Heart left ventricle (tissue), 16 donors: ENCODE measurements around the gene LIX1. TPM values are rescaled to one million over a fixed set of nuclear protein-coding genes. Genes with fewer than 3 reads are reported as not detected.

ENCODE experiments used
- ATAC-seq, 4 donors: fragments of 200-7000 bp; cut with Tn5 transposase; one replicate each; pipeline ENCODE4 v1.9.1; 2020 to 2022; ENCODE audit warnings: moderate library complexity in 4 of 4, mild to moderate bottlenecking in 3 of 4, moderate number of reproducible peaks in 1 of 4
- DNase-seq, 5 donors: peaks; one replicate each; pipeline ENCODE4 v3.0.0-alpha.2; 2020
- H3K27ac ChIP-seq, 12 donors: fragments of 200-600 bp; sonication (generic) in 4 of 12; one replicate each; pipeline versions ENCODE4 v1.5.0 to v1.8.0; 2016 to 2022; ENCODE audit warnings: mild to moderate bottlenecking in 2 of 12
- H3K27me3 ChIP-seq, 9 donors: fragments of 200-600 bp; sonication (generic) in 2 of 9; one replicate each; pipeline versions ENCODE4 v1.5.1 to v1.8.0; 2016 to 2022; ENCODE audit warnings: mild to moderate bottlenecking in 3 of 9
- H3K36me3 ChIP-seq, 9 donors: fragments of 200-600 bp; sonication (generic) in 2 of 9; one replicate each; pipeline versions ENCODE4 v1.5.0 to v1.8.0; 2018 to 2022; ENCODE audit warnings: mild to moderate bottlenecking in 2 of 9
- H3K4me1 ChIP-seq, 12 donors: fragments of 200-600 bp; sonication (generic) in 4 of 12; one replicate each; pipeline versions ENCODE4 v1.5.0 to v1.8.0; 2016 to 2022; ENCODE audit warnings: mild to moderate bottlenecking in 3 of 12
- H3K4me3 ChIP-seq, 12 donors: fragments of 200-600 bp; sonication (generic) in 4 of 12; one replicate each; pipeline versions ENCODE4 v1.5.0 to v1.8.0; 2017 to 2022; ENCODE audit warnings: mild to moderate bottlenecking in 9 of 12, moderate library complexity in 4 of 12
- H3K9me3 ChIP-seq, 12 donors: fragments of 200-600 bp; sonication (generic) in 4 of 12; one replicate each; pipeline versions ENCODE4 v1.5.0 to v1.8.0; 2016 to 2022; ENCODE audit warnings: mild to moderate bottlenecking in 1 of 12
- POLR2A ChIP-seq, 2 donors: fragments of 450-650 bp; IDR thresholded peaks; one replicate each; pipeline ENCODE4 v1.6.1; 2017; ENCODE audit warnings: antibody characterized with exemption in 2 of 2, mild to moderate bottlenecking in 2 of 2, moderate library complexity in 2 of 2
- WGBS, 4 donors: extraction: QIAGEN DNeasy Blood & Tissue Kit in 2 of 4; methylation state at CpG; one replicate each; pipeline versions ENCODE4 v1.1.5 to v1.1.7; 2013 to 2018; 5-methylcytosine and 5-hydroxymethylcytosine counted together
- intact Hi-C, 10 donors: fragments of 100-400 bp; cut with DNase I; formaldehyde crosslinking; loops; one replicate each; pipeline versions ENCODE4 v1.11.1 to v1.14.2; 2022
- polyA plus RNA-seq, 2 donors: library from polyadenylated mRNA; stranded (reverse); fragments of 200-250 nt; gene quantifications; one replicate each; pipeline ENCODE4 v1.2.3, GENCODE V29; 2013
- total RNA-seq, 9 donors: library from RNA; depleted of rRNA in 2 of 9; stranded (reverse); fragments of >200 nt in 2 of 9; fragmentation: NEBNext Ultra II Directional in 3 of 9; extraction: Animal tissue kit (Norgen Biotek cat#: 25700) in 3 of 9; gene quantifications; one replicate each; pipeline versions ENCODE4 v1.1.0 to v1.2.4, GENCODE V29; 2016 to 2023
- TF ChIP-seq, protein P1 (sequence below), 12 donors: fragments of 200-600 bp; sonication (generic) in 4 of 12; IDR thresholded peaks; one replicate each; pipeline versions ENCODE4 v1.5.0 to v1.8.0; 2018 to 2022; ENCODE audit warnings: antibody characterized with exemption in 12 of 12, mild to moderate bottlenecking in 5 of 12
- donor health status: ischemic (EF 13 %, LVEDD 7.1; RV severe dilation, severe dysfunction).
- donor health status: healthy with polysubstance abuse.
- donor health status: DM: no; HTN: yes; CAD: no.
- donor health status: DM: no; HTN: no; CAD: no.
- donor health status: ischemic (EF 25% LVEDD 6.9; RV normal size, moderate dysfunction).
- donor health status: ischemic (EF 25% LVEDD 5.7; RV mildly dilated, moderate dysfunction).
- donor health status: healthy.
- donor health status: DM: yes; HTN: yes; CAD: no.
- donor health status: ischemic (EF 35%, LVEDD 5.7; RV mildly dilated, moderate dysfunction).
- donor health status: nonischemic (EF 11% LVEDD 7.7; RV severe dilation, severe dysfunction).
- donor health status: DM: yes; HTN: yes; CAD: no.
- donor health status: PGD.
- donor health status: ischemic (EF 29% LVEDD 5.4; RV normal size, mild dysfunction).
- donor health status: nonischemic (EF 23%, LVEDD 6.1; RV moderate dilation, normal function).

The LIX1 gene
- total and polyA plus RNA-seq, 11 donors, result 0.12 to 0.33 (median 0.22) TPM; not detected in 8

DNA sequence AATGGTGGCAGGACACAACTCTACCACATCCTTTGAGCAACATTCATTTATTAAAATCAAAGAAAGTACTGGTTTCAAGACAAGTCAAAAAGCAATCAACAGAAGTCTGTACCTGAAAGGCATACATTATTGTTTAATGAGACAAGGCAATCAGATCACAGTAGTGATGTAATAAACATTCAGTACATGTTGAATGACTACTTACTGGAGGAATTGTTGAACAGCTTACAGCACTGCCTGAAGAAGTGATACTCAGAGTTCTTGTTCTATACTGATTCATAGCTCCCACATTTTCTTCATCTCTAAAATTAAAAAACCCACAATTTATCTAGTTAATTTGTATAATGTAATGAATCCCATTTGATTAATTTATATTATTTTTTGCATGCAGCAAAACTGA, 22.4 kb upstream of the LIX1 start:
- H3K27me3 ChIP-seq, result no peaks in the 10 kb centered on the region
- no peak overlapping the region for H3K27ac ChIP-seq
- H3K9me3 ChIP-seq, result no peaks in the 10 kb centered on the region
- H3K36me3 ChIP-seq, result peaks cover 4 to 98% (median 91%) of the 10 kb centered on the region in 9 donors
- intact Hi-C loops, result loop anchor here (5.0 to 10.0 kb wide), 15 partner anchors 123 to 823 kb away; no protein-coding TSS in a partner anchor
- TF ChIP-seq POLR2A (IDR thresholded peaks at IDR 0.05), result no peak
- TF ChIP-seq, protein P1, sequence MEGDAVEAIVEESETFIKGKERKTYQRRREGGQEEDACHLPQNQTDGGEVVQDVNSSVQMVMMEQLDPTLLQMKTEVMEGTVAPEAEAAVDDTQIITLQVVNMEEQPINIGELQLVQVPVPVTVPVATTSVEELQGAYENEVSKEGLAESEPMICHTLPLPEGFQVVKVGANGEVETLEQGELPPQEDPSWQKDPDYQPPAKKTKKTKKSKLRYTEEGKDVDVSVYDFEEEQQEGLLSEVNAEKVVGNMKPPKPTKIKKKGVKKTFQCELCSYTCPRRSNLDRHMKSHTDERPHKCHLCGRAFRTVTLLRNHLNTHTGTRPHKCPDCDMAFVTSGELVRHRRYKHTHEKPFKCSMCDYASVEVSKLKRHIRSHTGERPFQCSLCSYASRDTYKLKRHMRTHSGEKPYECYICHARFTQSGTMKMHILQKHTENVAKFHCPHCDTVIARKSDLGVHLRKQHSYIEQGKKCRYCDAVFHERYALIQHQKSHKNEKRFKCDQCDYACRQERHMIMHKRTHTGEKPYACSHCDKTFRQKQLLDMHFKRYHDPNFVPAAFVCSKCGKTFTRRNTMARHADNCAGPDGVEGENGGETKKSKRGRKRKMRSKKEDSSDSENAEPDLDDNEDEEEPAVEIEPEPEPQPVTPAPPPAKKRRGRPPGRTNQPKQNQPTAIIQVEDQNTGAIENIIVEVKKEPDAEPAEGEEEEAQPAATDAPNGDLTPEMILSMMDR (IDR thresholded peaks at IDR 0.05), result no peak
- H3K4me3 ChIP-seq, result no peak overlapping the region
- DNase-seq (no peak), ATAC-seq (no peak)
- H3K4me1 ChIP-seq, result peaks cover 0 to 14% (median 0%) of the 10 kb centered on the region in 12 donors

DNA sequence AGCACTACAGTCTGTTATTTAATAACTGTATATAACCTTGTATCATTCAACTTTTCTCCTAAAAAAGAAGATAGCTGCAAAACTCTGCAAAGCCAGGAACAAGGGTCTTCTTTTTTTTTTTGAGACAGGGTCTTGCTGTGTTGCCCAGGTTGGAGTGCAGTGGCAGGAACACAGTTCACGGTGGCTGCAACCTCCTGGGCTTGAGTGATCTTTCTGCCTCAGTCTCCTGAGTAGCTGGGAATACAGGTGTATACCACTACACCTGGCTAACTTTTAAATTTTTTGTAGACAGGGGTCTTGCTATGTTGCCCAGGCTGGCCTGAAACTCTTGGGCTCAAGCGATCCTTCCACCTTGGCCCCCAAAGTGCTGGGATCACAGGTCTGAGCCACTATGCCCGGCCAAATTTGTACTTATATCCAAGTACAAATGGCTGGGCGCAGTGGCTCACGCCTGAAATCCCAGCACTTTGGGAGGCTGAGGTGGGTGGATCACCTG, 21.4 kb upstream of the LIX1 start:
- no peak for ATAC-seq
- H3K36me3 ChIP-seq, result peaks cover 4 to 90% (median 87%) of the 10 kb centered on the region in 9 donors
- no peak overlapping the region for H3K27ac ChIP-seq
- H3K9me3 ChIP-seq, result no peaks in the 10 kb centered on the region
- TF ChIP-seq, protein P1 (IDR thresholded peaks at IDR 0.05), result no peak
- TF ChIP-seq POLR2A (IDR thresholded peaks at IDR 0.05), result no peak
- WGBS, 4 donors, result 94 to 100% (median 96%) methylated on average over 3 to 5 of the region's 5 CpGs
- no peak for DNase-seq
- H3K27me3 ChIP-seq, result no peaks in the 10 kb centered on the region
- intact Hi-C loops, result loop anchor here (2.0 to 10.0 kb wide), 18 partner anchors 122 to 822 kb away; no protein-coding TSS in a partner anchor
- peaks cover 0 to 14% (median 0%) of the 10 kb centered on the region in 12 donors for H3K4me1 ChIP-seq
- no peak overlapping the region for H3K4me3 ChIP-seq

DNA sequence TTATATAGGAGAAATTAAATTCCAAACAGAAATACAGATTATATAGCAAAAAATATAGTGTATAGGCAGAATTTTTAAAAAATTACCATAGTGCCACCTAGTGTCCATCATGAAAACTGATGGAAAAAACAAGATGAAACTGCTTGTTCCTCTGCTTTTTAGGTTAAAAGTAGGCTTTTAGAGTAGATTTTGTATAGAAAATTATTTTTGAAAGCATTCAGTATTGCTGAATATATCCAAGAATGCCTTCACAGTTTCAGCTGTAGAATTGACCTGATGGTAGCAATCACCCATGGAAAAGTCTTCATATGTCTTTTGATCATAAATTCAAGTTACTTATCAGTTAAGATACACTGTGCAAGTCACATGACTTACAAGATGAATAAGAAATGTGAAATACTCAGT, 21.0 kb upstream of the LIX1 start:
- Histone ChIP-seq H3K4me3 (no peak overlapping the region), H3K4me1 (peaks cover 0 to 14% (median 0%) of the 10 kb centered on the region in 12 donors), H3K36me3 (peaks cover under 1 to 85% (median 82%) of the 10 kb centered on the region in 9 donors), H3K27me3 (no peaks in the 10 kb centered on the region), H3K27ac (no peak overlapping the region), H3K9me3 (peaks cover 0 to 2% (median 0%) of the 10 kb centered on the region in 12 donors)
- no peak for TF ChIP-seq POLR2A (IDR thresholded peaks at IDR 0.05)
- TF ChIP-seq, protein P1 (IDR thresholded peaks at IDR 0.05), result peak; percentile 55 to 72 (median 69)
- intact Hi-C loops, result loop anchor here (2.0 to 10.0 kb wide), 18 partner anchors 121 to 821 kb away; no protein-coding TSS in a partner anchor
- DNase-seq, result no peak
- no peak for ATAC-seq

DNA sequence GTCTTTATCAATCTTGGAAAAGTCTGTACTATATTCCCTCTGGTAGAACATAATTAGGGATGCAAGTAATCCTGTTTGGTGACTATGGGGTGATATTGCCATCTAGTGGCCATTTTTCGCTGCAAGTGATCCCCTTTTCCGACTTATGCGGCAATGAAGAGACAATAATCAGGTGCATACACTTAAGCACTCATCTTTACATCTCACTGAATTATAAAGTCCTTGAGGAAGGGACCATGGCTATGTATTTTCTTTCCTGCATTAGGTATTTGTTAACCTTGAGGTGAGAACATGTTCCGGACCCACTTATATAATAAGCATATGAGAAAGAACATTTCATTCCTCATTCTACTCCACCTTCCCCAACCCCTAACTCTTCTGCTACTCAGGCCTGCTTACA, 19.6 kb upstream of the LIX1 start:
- no peak overlapping the region for H3K27ac ChIP-seq
- intact Hi-C loops, result loop anchor here (1.0 to 10.0 kb wide), 19 partner anchors 120 to 820 kb away; no protein-coding TSS in a partner anchor
- DNase-seq, result peak in 3 of 5 donors; percentile 33 to 59 (median 44)
- no peak overlapping the region for H3K4me3 ChIP-seq
- H3K36me3 ChIP-seq, result peaks cover 0 to 72% (median 69%) of the 10 kb centered on the region in 9 donors
- peaks cover 0 to 15% (median 10%) of the 10 kb centered on the region in 12 donors for H3K9me3 ChIP-seq
- no peaks in the 10 kb centered on the region for H3K27me3 ChIP-seq
- 19 to 24% (median 21%) methylated on average over 4 of the region's 4 CpGs for WGBS, 4 donors
- peak in 3 of 4 donors; percentile 71 to 77 (median 76) for ATAC-seq
- peaks cover 0 to 6% (median 0%) of the 10 kb centered on the region in 12 donors for H3K4me1 ChIP-seq
- TF ChIP-seq POLR2A (IDR thresholded peaks at IDR 0.05), result no peak
- TF ChIP-seq, protein P1 (IDR thresholded peaks at IDR 0.05), result peak; percentile 81 to 95 (median 89)
